HEK293 (cell line): ENCODE data around the gene KLHL21.
A peak's percentile ranks its signal among the peaks of the same experiment; 100 is the strongest.

Experiments used
- CTCF ChIA-PET: fragments of 350-600 bp; formaldehyde crosslinking; extraction: SDS; loops from one replicate; lab custom pipeline; 2021; ENCODE audit warnings: antibody characterized with exemption; lab: Yijun Ruan, JAX
- POLR2A ChIA-PET: fragments of 300-600 bp; formaldehyde crosslinking; extraction: SDS; loops from one replicate; lab custom pipeline; 2020; ENCODE audit warnings: antibody characterized with exemption, inconsistent platforms; lab: Yijun Ruan, JAX
- H3K27ac ChIP-seq: fragments of 200-500 bp; sonication (Bioruptor generic); 2 replicates; pipeline ENCODE4 v1.5.1; 2014; ENCODE audit warnings: low read depth, low read length, control low read depth, inconsistent platforms; ENCODE audit errors: extremely low read depth
- H3K36me3 ChIP-seq, 2 experiments: fragments of 200-500 bp in 1 of 2; sonication (Bioruptor generic) in 1 of 2; 1 replicate in 1 of 2; 2 replicates in 1 of 2; pipeline ENCODE4 v1.5.1; 2014 to 2017; ENCODE audit warnings: inconsistent platforms in 2 of 2, low read length in 2 of 2; ENCODE audit not compliant: control insufficient read depth in 2 of 2, insufficient read depth in 1 of 2
- H3K4me1 ChIP-seq: fragments of 200-500 bp; sonication (Bioruptor generic); 2 replicates; pipeline ENCODE4 v1.5.1; 2014; ENCODE audit warnings: mild to moderate bottlenecking, low read length, inconsistent platforms; ENCODE audit not compliant: control insufficient read depth, insufficient read depth
- H3K4me3 ChIP-seq: 2 replicates; pipeline ENCODE4 v1.5.1; 2011; ENCODE audit warnings: low read depth, mild to moderate bottlenecking, control low read depth, low read length, moderate library complexity
- H3K9me3 ChIP-seq: fragments of 200-500 bp; sonication (Bioruptor generic); 2 replicates; pipeline ENCODE4 v1.5.1; 2014; ENCODE audit warnings: low read depth, low read length, inconsistent platforms; ENCODE audit not compliant: control insufficient read depth, insufficient read depth
- KLF10 ChIP-seq: fragments of 450-650 bp; IDR thresholded peaks from 2 replicates; pipeline ENCODE4 v1.5.1; 2018; ENCODE audit warnings: missing biosample characterization, mild to moderate bottlenecking, missing genetic modification characterization
- KLF16 ChIP-seq: fragments of 450-650 bp; formaldehyde crosslinking; IDR thresholded peaks from 2 replicates; pipeline ENCODE4 v1.5.1; 2017; ENCODE audit warnings: missing biosample characterization, missing genetic modification characterization
- KLF8 ChIP-seq: fragments of 450-650 bp; formaldehyde crosslinking; IDR thresholded peaks from 2 replicates; pipeline ENCODE4 v1.5.1; 2016; ENCODE audit warnings: missing biosample characterization, missing genetic modification characterization
- KLF9 ChIP-seq: fragments of 450-650 bp; formaldehyde crosslinking; IDR thresholded peaks from 2 replicates; pipeline ENCODE4 v1.5.1; 2016; ENCODE audit warnings: missing biosample characterization, missing genetic modification characterization, low read depth
- SP2 ChIP-seq: fragments of 450-650 bp; formaldehyde crosslinking; IDR thresholded peaks from 2 replicates; pipeline ENCODE4 v1.5.1; 2016; ENCODE audit warnings: missing biosample characterization, missing genetic modification characterization
- SP3 ChIP-seq: fragments of 450-650 bp; formaldehyde crosslinking; IDR thresholded peaks from 2 replicates; pipeline ENCODE4 v1.5.1; 2016; ENCODE audit warnings: missing biosample characterization, missing genetic modification characterization
- SP7 ChIP-seq: fragments of 450-650 bp; formaldehyde crosslinking; IDR thresholded peaks from 2 replicates; pipeline ENCODE4 v1.5.1; 2016; ENCODE audit warnings: missing biosample characterization, missing genetic modification characterization
- YY1 ChIP-seq: fragments of 450-650 bp; formaldehyde crosslinking; IDR thresholded peaks from 2 replicates; pipeline ENCODE4 v1.5.1; 2018; ENCODE audit warnings: missing biosample characterization, missing genetic modification characterization
- ZBTB17 ChIP-seq: fragments of 450-650 bp; formaldehyde crosslinking; IDR thresholded peaks from 2 replicates; pipeline ENCODE4 v1.5.1; 2016; ENCODE audit warnings: missing biosample characterization, missing genetic modification characterization
- ZBTB8A ChIP-seq: fragments of 450-650 bp; formaldehyde crosslinking; IDR thresholded peaks from 2 replicates; pipeline ENCODE4 v1.5.1; 2016; ENCODE audit warnings: missing biosample characterization, missing genetic modification characterization
- ZNF146 ChIP-seq: fragments of 450-650 bp; formaldehyde crosslinking; IDR thresholded peaks from 2 replicates; pipeline ENCODE4 v1.5.1; 2016; ENCODE audit warnings: missing biosample characterization, missing genetic modification characterization
- ZNF157 ChIP-seq: fragments of 450-650 bp; formaldehyde crosslinking; IDR thresholded peaks from 2 replicates; pipeline ENCODE4 v1.5.1; 2016; ENCODE audit warnings: missing biosample characterization, missing genetic modification characterization
- ZNF175 ChIP-seq: fragments of 450-650 bp; formaldehyde crosslinking; IDR thresholded peaks from 2 replicates; pipeline ENCODE4 v1.5.1; 2016; ENCODE audit warnings: missing biosample characterization, missing genetic modification characterization
- ZNF341 ChIP-seq: fragments of 450-650 bp; formaldehyde crosslinking; IDR thresholded peaks from 2 replicates; pipeline ENCODE4; 2016; ENCODE audit warnings: low read depth, missing biosample characterization, missing genetic modification characterization
- ZNF426 ChIP-seq: fragments of 450-650 bp; formaldehyde crosslinking; IDR thresholded peaks from 2 replicates; pipeline ENCODE4 v1.5.1; 2017; ENCODE audit warnings: missing biosample characterization, missing genetic modification characterization, mild to moderate bottlenecking, inconsistent platforms, moderate library complexity
- ZNF555 ChIP-seq: fragments of 450-650 bp; formaldehyde crosslinking; conservative IDR thresholded peaks from 2 replicates; pipeline ENCODE4 v1.5.1; 2017; ENCODE audit warnings: missing biosample characterization, mild to moderate bottlenecking, missing genetic modification characterization, inconsistent platforms
- ZNF561 ChIP-seq: fragments of 450-650 bp; IDR thresholded peaks from 2 replicates; pipeline ENCODE4 v1.5.1; 2018; ENCODE audit warnings: missing biosample characterization, missing genetic modification characterization, borderline replicate concordance
- ZNF571 ChIP-seq: fragments of 450-650 bp; formaldehyde crosslinking; IDR thresholded peaks from 2 replicates; pipeline ENCODE4 v1.5.0; 2017; ENCODE audit warnings: missing biosample characterization, missing genetic modification characterization
- ZNF596 ChIP-seq: fragments of 450-650 bp; IDR thresholded peaks from 2 replicates; pipeline ENCODE4 v1.5.0; 2018; ENCODE audit warnings: missing biosample characterization, mild to moderate bottlenecking, missing genetic modification characterization, moderate library complexity
- ZNF777 ChIP-seq: fragments of 450-650 bp; formaldehyde crosslinking; IDR thresholded peaks from 2 replicates; pipeline ENCODE4 v1.5.1; 2017; ENCODE audit warnings: missing biosample characterization, missing genetic modification characterization, borderline replicate concordance
- ZSCAN16 ChIP-seq: fragments of 450-650 bp; formaldehyde crosslinking; IDR thresholded peaks from 2 replicates; pipeline ENCODE4 v1.5.1; 2016; ENCODE audit warnings: missing biosample characterization, missing genetic modification characterization
- ZSCAN30 ChIP-seq: fragments of 450-650 bp; IDR thresholded peaks from 2 replicates; pipeline ENCODE4 v1.5.1; 2018; ENCODE audit warnings: missing biosample characterization, mild to moderate bottlenecking, missing genetic modification characterization, moderate library complexity
- TF ChIP-seq, protein P1 (sequence below): fragments of 450-650 bp; formaldehyde crosslinking; IDR thresholded peaks from 2 replicates; pipeline ENCODE4 v1.5.1; 2016; ENCODE audit warnings: missing biosample characterization, missing genetic modification characterization
- TF ChIP-seq, protein P2 (sequence below): fragments of 450-650 bp; formaldehyde crosslinking; IDR thresholded peaks from 2 replicates; pipeline ENCODE4 v1.5.1; 2016; ENCODE audit warnings: missing biosample characterization, missing genetic modification characterization
- TF ChIP-seq, protein P3 (sequence below): fragments of 450-650 bp; IDR thresholded peaks from 2 replicates; pipeline ENCODE4 v1.5.1; 2018; ENCODE audit warnings: missing biosample characterization, missing genetic modification characterization
- TF ChIP-seq, protein P4 (sequence below): fragments of 450-650 bp; formaldehyde crosslinking; IDR thresholded peaks from 2 replicates; pipeline ENCODE4 v1.5.1; 2016; ENCODE audit warnings: missing biosample characterization, missing genetic modification characterization
- TF ChIP-seq, protein P5 (sequence below): fragments of 450-650 bp; formaldehyde crosslinking; IDR thresholded peaks from 2 replicates; pipeline ENCODE4 v1.5.1; 2017; ENCODE audit warnings: missing biosample characterization, mild to moderate bottlenecking, missing genetic modification characterization, moderate library complexity
- TF ChIP-seq, protein P6 (sequence below): fragments of 450-650 bp; formaldehyde crosslinking; IDR thresholded peaks from 2 replicates; pipeline ENCODE4 v1.5.1; 2016; ENCODE audit warnings: missing biosample characterization, missing genetic modification characterization, borderline replicate concordance

KLHL21 gene

DNA sequence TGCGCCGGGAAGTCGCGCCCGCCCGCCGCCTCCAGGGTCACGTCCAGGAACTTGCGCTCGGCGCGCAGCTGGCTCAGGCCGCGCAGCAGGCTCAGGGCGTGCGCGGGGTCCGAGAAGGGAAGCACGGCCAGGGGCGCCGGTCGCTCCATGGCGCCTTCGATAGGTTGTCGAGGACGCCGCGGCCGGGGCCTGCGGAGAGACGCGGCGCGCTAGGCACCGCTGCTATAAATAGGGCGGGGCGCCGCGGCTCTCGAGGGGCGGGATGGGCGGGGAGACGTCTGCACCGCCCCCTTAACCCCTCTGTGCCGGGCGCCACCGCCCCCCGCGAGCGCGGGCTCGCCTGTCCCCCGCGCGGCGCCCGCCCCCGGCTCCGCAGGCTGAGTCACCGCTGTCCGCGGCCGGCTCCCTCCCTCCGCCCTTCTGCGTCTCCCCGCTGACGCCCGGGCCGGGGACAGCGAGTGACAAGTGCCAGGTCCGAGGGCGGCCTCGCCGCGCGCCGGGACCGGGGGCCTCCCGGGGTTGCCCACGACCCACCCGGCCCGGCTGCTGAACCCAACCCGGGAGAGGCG is at the start of gene KLHL21 (continued):
- TF ChIP-seq ZNF596 (peak; percentile 19; the same call in 1 of the 2 replicates), ZNF555 (tag by site-specific recombination) (no peak), ZSCAN30 (tag by site-specific recombination) (peak; percentile 63), ZSCAN16 (tag by site-specific recombination) (no peak), SP3 (tag by site-specific recombination) (peak; percentile 54; the same call in 1 of the 2 replicates), ZNF341 (tag by site-specific recombination) (peak; percentile 81), KLF9 (tag by site-specific recombination) (0 out of 2 replicates have a peak, but pooled peaks have one; percentile 26), KLF8 (tag by site-specific recombination) (peak; percentile 65; the same call in 1 of the 2 replicates), ZNF561 (tag by site-specific recombination) (peak; percentile 73; the same call in 1 of the 2 replicates), SP7 (tag by site-specific recombination) (0 out of 2 replicates have a peak, but pooled peaks have one; percentile 4), ZNF426 (no peak), ZNF157 (tag by site-specific recombination) (no peak), ZBTB17 (peak; percentile 25; the same call in 1 of the 2 replicates), KLF10 (tag by site-specific recombination) (peak; percentile 93), KLF16 (tag by site-specific recombination) (0 out of 2 replicates have a peak, but pooled peaks have one; percentile 4), ZBTB8A (peak; percentile 89), YY1 (tag by site-specific recombination) (peak; percentile 77; the same call in 1 of the 2 replicates), SP2 (tag by site-specific recombination) (peak; percentile 60)
- TF ChIP-seq, protein P1, sequence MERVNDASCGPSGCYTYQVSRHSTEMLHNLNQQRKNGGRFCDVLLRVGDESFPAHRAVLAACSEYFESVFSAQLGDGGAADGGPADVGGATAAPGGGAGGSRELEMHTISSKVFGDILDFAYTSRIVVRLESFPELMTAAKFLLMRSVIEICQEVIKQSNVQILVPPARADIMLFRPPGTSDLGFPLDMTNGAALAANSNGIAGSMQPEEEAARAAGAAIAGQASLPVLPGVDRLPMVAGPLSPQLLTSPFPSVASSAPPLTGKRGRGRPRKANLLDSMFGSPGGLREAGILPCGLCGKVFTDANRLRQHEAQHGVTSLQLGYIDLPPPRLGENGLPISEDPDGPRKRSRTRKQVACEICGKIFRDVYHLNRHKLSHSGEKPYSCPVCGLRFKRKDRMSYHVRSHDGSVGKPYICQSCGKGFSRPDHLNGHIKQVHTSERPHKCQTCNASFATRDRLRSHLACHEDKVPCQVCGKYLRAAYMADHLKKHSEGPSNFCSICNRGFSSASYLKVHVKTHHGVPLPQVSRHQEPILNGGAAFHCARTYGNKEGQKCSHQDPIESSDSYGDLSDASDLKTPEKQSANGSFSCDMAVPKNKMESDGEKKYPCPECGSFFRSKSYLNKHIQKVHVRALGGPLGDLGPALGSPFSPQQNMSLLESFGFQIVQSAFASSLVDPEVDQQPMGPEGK = peak; percentile 85
- TF ChIP-seq, protein P2, sequence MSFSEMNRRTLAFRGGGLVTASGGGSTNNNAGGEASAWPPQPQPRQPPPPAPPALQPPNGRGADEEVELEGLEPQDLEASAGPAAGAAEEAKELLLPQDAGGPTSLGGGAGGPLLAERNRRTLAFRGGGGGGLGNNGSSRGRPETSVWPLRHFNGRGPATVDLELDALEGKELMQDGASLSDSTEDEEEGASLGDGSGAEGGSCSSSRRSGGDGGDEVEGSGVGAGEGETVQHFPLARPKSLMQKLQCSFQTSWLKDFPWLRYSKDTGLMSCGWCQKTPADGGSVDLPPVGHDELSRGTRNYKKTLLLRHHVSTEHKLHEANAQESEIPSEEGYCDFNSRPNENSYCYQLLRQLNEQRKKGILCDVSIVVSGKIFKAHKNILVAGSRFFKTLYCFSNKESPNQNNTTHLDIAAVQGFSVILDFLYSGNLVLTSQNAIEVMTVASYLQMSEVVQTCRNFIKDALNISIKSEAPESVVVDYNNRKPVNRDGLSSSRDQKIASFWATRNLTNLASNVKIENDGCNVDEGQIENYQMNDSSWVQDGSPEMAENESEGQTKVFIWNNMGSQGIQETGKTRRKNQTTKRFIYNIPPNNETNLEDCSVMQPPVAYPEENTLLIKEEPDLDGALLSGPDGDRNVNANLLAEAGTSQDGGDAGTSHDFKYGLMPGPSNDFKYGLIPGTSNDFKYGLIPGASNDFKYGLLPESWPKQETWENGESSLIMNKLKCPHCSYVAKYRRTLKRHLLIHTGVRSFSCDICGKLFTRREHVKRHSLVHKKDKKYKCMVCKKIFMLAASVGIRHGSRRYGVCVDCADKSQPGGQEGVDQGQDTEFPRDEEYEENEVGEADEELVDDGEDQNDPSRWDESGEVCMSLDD (tag by site-specific recombination) = 0 out of 2 replicates have a peak, but pooled peaks have one; percentile 6

DNA sequence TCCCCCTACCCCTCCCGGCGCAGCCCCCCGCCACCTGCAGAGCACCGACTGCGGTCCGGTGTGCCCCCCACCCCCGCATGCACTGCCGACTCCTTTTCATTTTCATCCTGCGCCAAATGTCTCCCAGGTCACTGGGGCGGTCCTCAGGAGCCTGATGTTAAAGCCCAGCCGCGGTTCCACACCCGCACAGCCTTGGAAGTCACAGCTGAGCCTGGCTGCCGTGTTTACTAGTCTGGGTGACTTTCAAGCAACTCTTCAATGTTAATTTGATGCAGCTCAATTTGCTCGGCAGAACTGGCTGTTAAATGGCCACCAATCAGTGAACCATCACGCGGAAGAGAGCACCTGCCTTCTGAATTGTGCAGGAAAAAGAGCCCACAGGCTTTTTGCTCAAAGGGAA is 49.2 kb upstream of the KLHL21 start:
- ChIA-PET CTCF (interaction anchor here (0.5 to 0.6 kb wide), 2 partner anchors 42 to 100 kb away, joined by 3 read pairs; no protein-coding TSS in a partner anchor), POLR2A (no interaction called here)
- H3K9me3 ChIP-seq = no peaks in the 10 kb centered on the region
- no peak overlapping the region for H3K27ac ChIP-seq
- H3K4me1 ChIP-seq = no peaks in the 10 kb centered on the region
- H3K36me3 ChIP-seq = peaks cover 0 to 54% of the 10 kb centered on the region in 2 experiments; a peak in 2 of 3 replicates
- no peak overlapping the region for H3K4me3 ChIP-seq
- TF ChIP-seq ZNF777 (no peak), ZNF175 (tag by site-specific recombination) (no peak), ZNF571 (no peak), ZNF146 (tag by site-specific recombination) (no peak), SP3 (tag by site-specific recombination) (no peak)
- TF ChIP-seq, protein P3, sequence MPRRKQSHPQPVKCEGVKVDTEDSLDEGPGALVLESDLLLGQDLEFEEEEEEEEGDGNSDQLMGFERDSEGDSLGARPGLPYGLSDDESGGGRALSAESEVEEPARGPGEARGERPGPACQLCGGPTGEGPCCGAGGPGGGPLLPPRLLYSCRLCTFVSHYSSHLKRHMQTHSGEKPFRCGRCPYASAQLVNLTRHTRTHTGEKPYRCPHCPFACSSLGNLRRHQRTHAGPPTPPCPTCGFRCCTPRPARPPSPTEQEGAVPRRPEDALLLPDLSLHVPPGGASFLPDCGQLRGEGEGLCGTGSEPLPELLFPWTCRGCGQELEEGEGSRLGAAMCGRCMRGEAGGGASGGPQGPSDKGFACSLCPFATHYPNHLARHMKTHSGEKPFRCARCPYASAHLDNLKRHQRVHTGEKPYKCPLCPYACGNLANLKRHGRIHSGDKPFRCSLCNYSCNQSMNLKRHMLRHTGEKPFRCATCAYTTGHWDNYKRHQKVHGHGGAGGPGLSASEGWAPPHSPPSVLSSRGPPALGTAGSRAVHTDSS (tag by site-specific recombination) = no peak
- TF ChIP-seq, protein P4, sequence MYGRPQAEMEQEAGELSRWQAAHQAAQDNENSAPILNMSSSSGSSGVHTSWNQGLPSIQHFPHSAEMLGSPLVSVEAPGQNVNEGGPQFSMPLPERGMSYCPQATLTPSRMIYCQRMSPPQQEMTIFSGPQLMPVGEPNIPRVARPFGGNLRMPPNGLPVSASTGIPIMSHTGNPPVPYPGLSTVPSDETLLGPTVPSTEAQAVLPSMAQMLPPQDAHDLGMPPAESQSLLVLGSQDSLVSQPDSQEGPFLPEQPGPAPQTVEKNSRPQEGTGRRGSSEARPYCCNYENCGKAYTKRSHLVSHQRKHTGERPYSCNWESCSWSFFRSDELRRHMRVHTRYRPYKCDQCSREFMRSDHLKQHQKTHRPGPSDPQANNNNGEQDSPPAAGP (tag by site-specific recombination) = no peak
- TF ChIP-seq, protein P5, sequence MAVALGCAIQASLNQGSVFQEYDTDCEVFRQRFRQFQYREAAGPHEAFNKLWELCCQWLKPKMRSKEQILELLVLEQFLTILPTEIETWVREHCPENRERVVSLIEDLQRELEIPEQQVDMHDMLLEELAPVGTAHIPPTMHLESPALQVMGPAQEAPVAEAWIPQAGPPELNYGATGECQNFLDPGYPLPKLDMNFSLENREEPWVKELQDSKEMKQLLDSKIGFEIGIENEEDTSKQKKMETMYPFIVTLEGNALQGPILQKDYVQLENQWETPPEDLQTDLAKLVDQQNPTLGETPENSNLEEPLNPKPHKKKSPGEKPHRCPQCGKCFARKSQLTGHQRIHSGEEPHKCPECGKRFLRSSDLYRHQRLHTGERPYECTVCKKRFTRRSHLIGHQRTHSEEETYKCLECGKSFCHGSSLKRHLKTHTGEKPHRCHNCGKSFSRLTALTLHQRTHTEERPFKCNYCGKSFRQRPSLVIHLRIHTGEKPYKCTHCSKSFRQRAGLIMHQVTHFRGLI = no peak
- TF ChIP-seq, protein P6, sequence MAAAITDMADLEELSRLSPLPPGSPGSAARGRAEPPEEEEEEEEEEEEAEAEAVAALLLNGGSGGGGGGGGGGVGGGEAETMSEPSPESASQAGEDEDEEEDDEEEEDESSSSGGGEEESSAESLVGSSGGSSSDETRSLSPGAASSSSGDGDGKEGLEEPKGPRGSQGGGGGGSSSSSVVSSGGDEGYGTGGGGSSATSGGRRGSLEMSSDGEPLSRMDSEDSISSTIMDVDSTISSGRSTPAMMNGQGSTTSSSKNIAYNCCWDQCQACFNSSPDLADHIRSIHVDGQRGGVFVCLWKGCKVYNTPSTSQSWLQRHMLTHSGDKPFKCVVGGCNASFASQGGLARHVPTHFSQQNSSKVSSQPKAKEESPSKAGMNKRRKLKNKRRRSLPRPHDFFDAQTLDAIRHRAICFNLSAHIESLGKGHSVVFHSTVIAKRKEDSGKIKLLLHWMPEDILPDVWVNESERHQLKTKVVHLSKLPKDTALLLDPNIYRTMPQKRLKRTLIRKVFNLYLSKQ = no peak
